PFSK-1 (cell line): Measurements from ENCODE around the gene COG7.

Experiments
- FOXP2 ChIP-seq: optimal IDR thresholded peaks from 2 replicates; pipeline ENCODE3; 2011; ENCODE audit warnings: borderline replicate concordance, control low read depth, inconsistent platforms; ENCODE audit not compliant: insufficient read depth; ENCODE audit errors: extremely low read length, extremely low read depth
- POLR2AphosphoS5 ChIP-seq: IDR thresholded peaks from 2 replicates; pipeline ENCODE4 v1.6.1; 2012; ENCODE audit warnings: low read depth, mild to moderate bottlenecking, control low read depth, low read length, moderate library complexity
- SIN3A ChIP-seq: IDR thresholded peaks from 2 replicates; pipeline ENCODE4 v1.6.1; 2012; ENCODE audit warnings: mild to moderate bottlenecking, low read length, moderate library complexity, borderline replicate concordance; ENCODE audit not compliant: insufficient read depth
- TAF1 ChIP-seq: IDR thresholded peaks from 2 replicates; pipeline ENCODE4 v1.6.1; 2012; ENCODE audit warnings: low read length, control low read depth, borderline replicate concordance; ENCODE audit not compliant: insufficient read depth
- TF ChIP-seq, protein P1 (sequence below), 2 experiments: IDR thresholded peaks; 2 replicates each; pipeline versions ENCODE4 v1.6.1 to v1.8.0; 2011 to 2012; ENCODE audit warnings: low read depth in 2 of 2, low read length in 2 of 2, control low read depth in 1 of 2, inconsistent platforms in 1 of 2, mild to moderate bottlenecking in 1 of 2, moderate library complexity in 1 of 2; ENCODE audit not compliant: insufficient read depth in 1 of 2

COG7 gene

DNA sequence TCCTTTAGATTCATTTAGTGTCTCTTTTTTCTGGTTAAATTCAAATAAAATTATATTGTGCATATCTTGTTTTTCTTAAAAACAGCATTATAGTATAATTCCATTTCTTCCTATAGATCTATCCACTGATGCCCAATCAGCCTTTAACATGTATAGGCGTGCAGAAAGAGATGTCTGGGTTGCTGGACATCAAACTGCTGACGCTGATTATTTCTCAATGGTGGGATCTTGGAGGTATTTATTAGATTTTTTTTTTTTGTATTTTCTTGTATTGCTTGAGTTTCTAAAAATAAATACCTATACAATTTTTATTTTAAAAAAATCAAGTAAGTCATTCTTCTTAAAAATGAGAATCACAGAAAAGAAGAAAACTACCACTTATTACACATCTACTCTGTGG, 50.9 kb downstream of the COG7 start:
- TF ChIP-seq TAF1 (no peak), SIN3A (no peak), FOXP2 (no peak), POLR2AphosphoS5 (no peak)
- TF ChIP-seq, protein P1, sequence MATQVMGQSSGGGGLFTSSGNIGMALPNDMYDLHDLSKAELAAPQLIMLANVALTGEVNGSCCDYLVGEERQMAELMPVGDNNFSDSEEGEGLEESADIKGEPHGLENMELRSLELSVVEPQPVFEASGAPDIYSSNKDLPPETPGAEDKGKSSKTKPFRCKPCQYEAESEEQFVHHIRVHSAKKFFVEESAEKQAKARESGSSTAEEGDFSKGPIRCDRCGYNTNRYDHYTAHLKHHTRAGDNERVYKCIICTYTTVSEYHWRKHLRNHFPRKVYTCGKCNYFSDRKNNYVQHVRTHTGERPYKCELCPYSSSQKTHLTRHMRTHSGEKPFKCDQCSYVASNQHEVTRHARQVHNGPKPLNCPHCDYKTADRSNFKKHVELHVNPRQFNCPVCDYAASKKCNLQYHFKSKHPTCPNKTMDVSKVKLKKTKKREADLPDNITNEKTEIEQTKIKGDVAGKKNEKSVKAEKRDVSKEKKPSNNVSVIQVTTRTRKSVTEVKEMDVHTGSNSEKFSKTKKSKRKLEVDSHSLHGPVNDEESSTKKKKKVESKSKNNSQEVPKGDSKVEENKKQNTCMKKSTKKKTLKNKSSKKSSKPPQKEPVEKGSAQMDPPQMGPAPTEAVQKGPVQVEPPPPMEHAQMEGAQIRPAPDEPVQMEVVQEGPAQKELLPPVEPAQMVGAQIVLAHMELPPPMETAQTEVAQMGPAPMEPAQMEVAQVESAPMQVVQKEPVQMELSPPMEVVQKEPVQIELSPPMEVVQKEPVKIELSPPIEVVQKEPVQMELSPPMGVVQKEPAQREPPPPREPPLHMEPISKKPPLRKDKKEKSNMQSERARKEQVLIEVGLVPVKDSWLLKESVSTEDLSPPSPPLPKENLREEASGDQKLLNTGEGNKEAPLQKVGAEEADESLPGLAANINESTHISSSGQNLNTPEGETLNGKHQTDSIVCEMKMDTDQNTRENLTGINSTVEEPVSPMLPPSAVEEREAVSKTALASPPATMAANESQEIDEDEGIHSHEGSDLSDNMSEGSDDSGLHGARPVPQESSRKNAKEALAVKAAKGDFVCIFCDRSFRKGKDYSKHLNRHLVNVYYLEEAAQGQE (IDR thresholded peaks at IDR 0.05; ENCODE audit: insufficient read depth in 1 of 2, low read depth in 2 of 2, low read length in 2 of 2): no peak

DNA sequence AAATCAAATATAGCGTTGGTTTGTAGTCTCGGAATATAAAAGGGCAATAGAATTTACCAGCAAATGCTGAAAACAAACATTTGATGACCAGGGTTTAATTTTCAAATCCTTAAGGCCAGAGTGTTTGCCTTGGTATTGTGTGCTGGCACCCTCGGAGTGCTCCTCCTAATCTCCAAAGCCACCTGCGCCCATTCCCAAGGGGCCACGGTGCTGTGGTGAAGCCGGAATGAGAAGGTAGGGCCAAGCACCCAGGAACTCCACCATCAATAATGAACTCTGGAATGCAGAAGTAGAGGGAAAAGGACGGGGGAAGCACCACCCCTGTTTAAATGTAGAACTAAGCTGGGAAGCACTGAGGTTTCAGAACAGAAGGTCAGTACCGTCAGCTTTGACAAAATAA, 51.9 kb downstream of the COG7 start:
- no peak for TF ChIP-seq TAF1
- TF ChIP-seq, protein P1 (IDR thresholded peaks at IDR 0.05; ENCODE audit: insufficient read depth in 1 of 2, low read depth in 2 of 2, low read length in 2 of 2): no peak
- no peak for TF ChIP-seq POLR2AphosphoS5
- TF ChIP-seq SIN3A: no peak
- TF ChIP-seq FOXP2: no peak

DNA sequence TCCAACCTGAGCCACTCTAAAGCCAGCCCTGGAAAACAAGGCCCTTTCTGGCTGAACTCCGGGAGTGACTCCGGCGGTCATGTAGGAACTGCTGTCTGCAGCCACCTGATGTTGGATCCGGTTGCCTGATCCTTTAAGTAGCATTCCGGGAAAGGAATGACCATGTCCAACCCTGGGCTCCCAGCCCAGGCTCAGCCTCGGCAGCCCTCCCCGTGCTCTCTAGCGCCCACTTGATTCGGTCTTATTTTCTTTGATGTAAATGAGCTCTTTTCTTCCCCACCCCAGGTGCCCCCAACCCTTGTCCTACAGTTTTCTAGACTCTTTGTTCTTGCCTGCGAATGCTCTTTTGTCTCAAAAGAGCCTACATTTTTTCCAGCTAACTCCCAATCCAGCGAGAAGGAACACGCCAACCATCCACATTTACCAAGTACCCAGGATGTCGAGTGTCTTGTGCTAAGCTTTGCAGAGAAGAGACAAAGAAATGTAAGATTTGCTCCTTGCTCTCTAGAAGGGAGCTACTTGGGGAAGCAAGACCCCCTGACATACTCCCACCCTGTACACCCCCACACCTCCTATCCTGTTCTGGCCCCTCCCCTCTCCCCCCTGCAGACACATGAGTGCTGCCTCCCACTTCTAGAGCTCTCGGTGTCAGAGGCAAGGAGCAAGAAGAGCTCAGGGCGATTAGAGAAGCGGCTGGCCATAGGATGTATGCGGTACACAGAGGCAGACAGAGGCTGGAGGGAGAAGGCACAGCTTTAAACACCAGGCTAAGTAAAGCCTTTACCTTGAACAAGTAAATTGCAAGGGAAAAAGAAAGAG, 53.8 kb downstream of the COG7 start:
- no peak for TF ChIP-seq TAF1
- TF ChIP-seq POLR2AphosphoS5: no peak
- TF ChIP-seq, protein P1 (IDR thresholded peaks at IDR 0.05; ENCODE audit: insufficient read depth in 1 of 2, low read depth in 2 of 2, low read length in 2 of 2): no peak

DNA sequence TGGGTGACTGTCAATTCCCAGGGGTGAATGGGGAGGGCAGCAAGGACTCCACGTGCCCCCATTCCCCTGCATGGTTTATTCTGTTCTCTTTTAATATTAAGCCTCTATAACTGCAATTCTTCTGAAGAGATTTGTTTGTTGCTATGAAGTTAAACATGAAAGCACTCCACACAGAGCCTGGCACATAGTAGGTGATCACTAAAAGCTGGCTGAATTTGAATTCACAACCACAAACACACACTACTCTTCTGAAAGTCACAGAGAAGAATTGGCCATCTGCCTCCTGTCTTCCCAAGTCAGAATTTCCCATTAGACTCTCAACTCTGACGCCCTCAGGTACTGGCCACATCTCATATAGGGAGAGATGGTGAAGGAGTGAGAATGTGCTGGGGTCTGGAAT, 55.5 kb downstream of the COG7 start:
- TF ChIP-seq SIN3A (no peak), TAF1 (no peak), FOXP2 (no peak), POLR2AphosphoS5 (no peak)
- TF ChIP-seq, protein P1 (IDR thresholded peaks at IDR 0.05; ENCODE audit: insufficient read depth in 1 of 2, low read depth in 2 of 2, low read length in 2 of 2): no peak

DNA sequence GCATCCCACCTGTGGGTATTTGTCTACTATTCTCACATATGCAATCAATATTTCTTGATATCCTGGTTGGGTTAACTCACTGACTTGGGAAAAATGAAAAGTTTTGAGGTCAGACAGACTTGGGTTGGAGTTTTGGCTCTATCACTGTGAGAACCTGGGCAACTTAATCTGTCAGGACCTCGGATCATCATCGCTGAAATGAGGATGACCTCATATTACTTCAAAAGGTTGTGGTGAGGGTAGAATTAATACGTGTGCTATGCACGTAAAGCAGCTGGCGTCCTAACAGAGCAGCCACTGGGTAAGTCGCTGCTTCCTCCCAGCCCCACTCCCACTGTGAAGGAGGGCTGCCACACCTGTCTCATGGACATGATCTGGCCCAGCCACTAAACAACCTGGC, 57.3 kb downstream of the COG7 start:
- TF ChIP-seq TAF1 (no peak), FOXP2 (no peak), POLR2AphosphoS5 (no peak), SIN3A (no peak)
- TF ChIP-seq, protein P1 (IDR thresholded peaks at IDR 0.05; ENCODE audit: insufficient read depth in 1 of 2, low read depth in 2 of 2, low read length in 2 of 2): no peak
